NCI-H2107 treated with DMSO at 0.1 percent for 48 hours (cell line): ENCODE data around the gene GGT5.
"Not testable (repeated sequence)": the region's sequence is repeated elsewhere in the genome, so short reads cannot be mapped to it uniquely, and the experiment has no call there.

Source experiments
- DNase-seq: peaks from one replicate; lab custom pipeline; 2025; ENCODE audit not compliant: unreplicated experiment; lab: John Stamatoyannopoulos, UW

The GGT5 gene

GRCh38 chr22:24235315-24235714 lies 9.6 kb downstream of the GGT5 start:
- no peak for DNase-seq

GRCh38 chr22:24233816-24234215 lies 11.1 kb downstream of the GGT5 start:
- DNase-seq = no peak

GRCh38 chr22:24233235-24233634 lies 11.6 kb downstream of the GGT5 start:
- no peak for DNase-seq

- no peak for DNase-seq
Observed at GRCh38 chr22:24232725-24233124, 12.2 kb downstream of the GGT5 start.

GRCh38 chr22:24232124-24232523 lies 12.8 kb downstream of the GGT5 start:
- no peak for DNase-seq

- DNase-seq = no peak
Observed at GRCh38 chr22:24231706-24232105, 13.2 kb downstream of the GGT5 start.

GRCh38 chr22:24230911-24231656 lies 13.8 kb downstream of the GGT5 start:
- DNase-seq = no peak

- no peak for DNase-seq
Observed at GRCh38 chr22:24225951-24226350, 18.9 kb downstream of the GGT5 start.

GRCh38 chr22:24225044-24225601 lies 19.8 kb downstream of the GGT5 start:
- no peak for DNase-seq

- no peak for DNase-seq
Observed at GRCh38 chr22:24224468-24224867, 20.4 kb downstream of the GGT5 start.

- no peak for DNase-seq
Observed at GRCh38 chr22:24219750-24220149, 25.1 kb downstream of the GGT5 start.

GRCh38 chr22:24217384-24217783 lies 27.5 kb downstream of the GGT5 start:
- DNase-seq = no peak

GRCh38 chr22:24216541-24217209 lies 28.2 kb downstream of the GGT5 start:
- no peak for DNase-seq

- DNase-seq = no peak
Observed at GRCh38 chr22:24214467-24215285, 30.2 kb downstream of the GGT5 start.

- DNase-seq = not testable (repeated sequence)
Observed at GRCh38 chr22:24213111-24213510, 31.8 kb downstream of the GGT5 start.

- DNase-seq = not testable (repeated sequence)
Observed at GRCh38 chr22:24211716-24212115, 33.2 kb downstream of the GGT5 start.

GRCh38 chr22:24210409-24210808 lies 34.5 kb downstream of the GGT5 start:
- not testable (repeated sequence) for DNase-seq

GRCh38 chr22:24209687-24210086 lies 35.2 kb downstream of the GGT5 start:
- no peak for DNase-seq

GRCh38 chr22:24209016-24209415 lies 35.9 kb downstream of the GGT5 start:
- DNase-seq = no peak

GRCh38 chr22:24208012-24208749 lies 36.7 kb downstream of the GGT5 start:
- DNase-seq = no peak
